Measurements from ENCODE around the gene FCHSD2. TPM values are rescaled to one million over a fixed set of nuclear protein-coding genes. Genes with fewer than 3 reads are reported as not detected.

The FCHSD2 gene
- total and polyA plus RNA-seq, 4 donors = 7.6 to 18.7 (median 9.9) TPM

DNA sequence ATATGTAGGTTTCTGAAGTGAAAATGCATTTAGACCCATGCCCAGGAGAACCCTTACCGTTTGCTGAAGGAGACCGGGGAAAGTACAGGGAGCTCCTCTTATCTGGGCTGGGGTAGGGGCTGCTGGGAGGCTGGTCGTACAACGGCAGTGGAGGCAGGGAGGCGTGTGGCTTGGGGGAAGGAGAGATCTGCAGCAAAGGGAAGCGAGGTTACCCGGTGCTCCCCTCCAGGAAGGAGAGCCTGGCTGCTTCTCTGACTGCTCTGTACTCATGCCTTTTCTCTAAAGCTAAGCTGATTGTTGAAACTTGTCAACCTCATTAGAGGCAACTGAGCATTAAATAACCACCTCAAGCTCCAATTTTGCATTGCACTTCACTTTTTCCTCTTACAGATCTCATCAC lies 300.7 kb downstream of the FCHSD2 start:
- DNase-seq (ENCODE audit: low spot score) = no peak
- H3K9ac ChIP-seq (ENCODE audit: low read depth in 1 of 2, low read length in 2 of 2) = no peak overlapping the region
- TF ChIP-seq GABPA (IDR thresholded peaks at IDR 0.05 in 1 of 2, conservative IDR thresholded peaks at IDR 0.05 in 1 of 2) (no peak), FOXA2 (IDR thresholded peaks at IDR 0.05) (no peak)
- TF ChIP-seq, protein P1, sequence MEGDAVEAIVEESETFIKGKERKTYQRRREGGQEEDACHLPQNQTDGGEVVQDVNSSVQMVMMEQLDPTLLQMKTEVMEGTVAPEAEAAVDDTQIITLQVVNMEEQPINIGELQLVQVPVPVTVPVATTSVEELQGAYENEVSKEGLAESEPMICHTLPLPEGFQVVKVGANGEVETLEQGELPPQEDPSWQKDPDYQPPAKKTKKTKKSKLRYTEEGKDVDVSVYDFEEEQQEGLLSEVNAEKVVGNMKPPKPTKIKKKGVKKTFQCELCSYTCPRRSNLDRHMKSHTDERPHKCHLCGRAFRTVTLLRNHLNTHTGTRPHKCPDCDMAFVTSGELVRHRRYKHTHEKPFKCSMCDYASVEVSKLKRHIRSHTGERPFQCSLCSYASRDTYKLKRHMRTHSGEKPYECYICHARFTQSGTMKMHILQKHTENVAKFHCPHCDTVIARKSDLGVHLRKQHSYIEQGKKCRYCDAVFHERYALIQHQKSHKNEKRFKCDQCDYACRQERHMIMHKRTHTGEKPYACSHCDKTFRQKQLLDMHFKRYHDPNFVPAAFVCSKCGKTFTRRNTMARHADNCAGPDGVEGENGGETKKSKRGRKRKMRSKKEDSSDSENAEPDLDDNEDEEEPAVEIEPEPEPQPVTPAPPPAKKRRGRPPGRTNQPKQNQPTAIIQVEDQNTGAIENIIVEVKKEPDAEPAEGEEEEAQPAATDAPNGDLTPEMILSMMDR (IDR thresholded peaks at IDR 0.05; ENCODE audit: low read depth, low read length, missing input control) = no peak
- H3K9me3 ChIP-seq (ENCODE audit: control insufficient read depth in 4 of 4, low read length in 3 of 4) = no peaks in the 10 kb centered on the region
- H3K4me3 ChIP-seq (ENCODE audit: low read depth in 1 of 3, low read length in 3 of 3) = no peak overlapping the region
- H3K36me3 ChIP-seq (ENCODE audit: control insufficient read depth in 4 of 4, insufficient read depth in 3 of 4, low read depth in 1 of 4, low read length in 3 of 4) = peaks cover 9 to 58% (median 37%) of the 10 kb centered on the region in 4 donors
- no peak overlapping the region for H3K27ac ChIP-seq (ENCODE audit: low read depth in 1 of 2, low read length in 2 of 2)
- H3K4me1 ChIP-seq (ENCODE audit: control insufficient read depth in 4 of 4, insufficient read depth in 4 of 4, low read length in 3 of 4) = no peaks in the 10 kb centered on the region
- no peaks in the 10 kb centered on the region for H3K27me3 ChIP-seq (ENCODE audit: control insufficient read depth in 4 of 4, insufficient read depth in 4 of 4, low read length in 3 of 4)
- WGBS = 91% methylated on average over 7 of the region's 7 CpGs

DNA sequence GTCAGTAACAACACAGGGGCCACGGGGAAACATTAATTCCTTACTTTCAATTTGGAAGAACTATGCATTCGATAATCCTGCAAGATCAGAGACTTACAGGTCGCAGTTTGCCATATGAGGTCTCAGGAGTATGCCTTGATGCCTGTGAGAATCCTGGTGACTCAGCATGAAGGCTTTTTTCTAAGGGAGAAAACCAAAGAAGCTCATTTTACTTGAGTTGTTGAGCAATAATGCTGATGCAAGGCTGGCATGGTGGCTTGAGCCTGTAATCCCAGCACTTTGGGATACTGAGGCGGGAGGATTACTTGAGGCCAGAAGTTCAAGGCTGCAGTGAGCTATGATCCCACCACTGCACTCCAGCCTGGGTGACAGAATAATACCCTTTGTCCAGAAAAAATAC lies 301.3 kb downstream of the FCHSD2 start:
- 95% methylated on average over 4 of the region's 4 CpGs for WGBS
- H3K9me3 ChIP-seq (ENCODE audit: control insufficient read depth in 4 of 4, low read length in 3 of 4) = no peaks in the 10 kb centered on the region
- H3K27me3 ChIP-seq (ENCODE audit: control insufficient read depth in 4 of 4, insufficient read depth in 4 of 4, low read length in 3 of 4) = no peaks in the 10 kb centered on the region
- H3K27ac ChIP-seq (ENCODE audit: low read depth in 1 of 2, low read length in 2 of 2) = no peak overlapping the region
- H3K4me1 ChIP-seq (ENCODE audit: control insufficient read depth in 4 of 4, insufficient read depth in 4 of 4, low read length in 3 of 4) = no peaks in the 10 kb centered on the region
- no peak overlapping the region for H3K9ac ChIP-seq (ENCODE audit: low read depth in 1 of 2, low read length in 2 of 2)
- no peak for DNase-seq (ENCODE audit: low spot score)
- H3K4me3 ChIP-seq (ENCODE audit: low read depth in 1 of 3, low read length in 3 of 3) = no peak overlapping the region
- peaks cover 9 to 58% (median 38%) of the 10 kb centered on the region in 4 donors for H3K36me3 ChIP-seq (ENCODE audit: control insufficient read depth in 4 of 4, insufficient read depth in 3 of 4, low read depth in 1 of 4, low read length in 3 of 4)
- TF ChIP-seq, protein P2, sequence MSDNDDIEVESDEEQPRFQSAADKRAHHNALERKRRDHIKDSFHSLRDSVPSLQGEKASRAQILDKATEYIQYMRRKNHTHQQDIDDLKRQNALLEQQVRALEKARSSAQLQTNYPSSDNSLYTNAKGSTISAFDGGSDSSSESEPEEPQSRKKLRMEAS (IDR thresholded peaks at IDR 0.05) = no peak
- TF ChIP-seq HNF4G (IDR thresholded peaks at IDR 0.05) = no peak
- no peak for TF ChIP-seq RAD21 (IDR thresholded peaks at IDR 0.05)
- TF ChIP-seq, protein P3, sequence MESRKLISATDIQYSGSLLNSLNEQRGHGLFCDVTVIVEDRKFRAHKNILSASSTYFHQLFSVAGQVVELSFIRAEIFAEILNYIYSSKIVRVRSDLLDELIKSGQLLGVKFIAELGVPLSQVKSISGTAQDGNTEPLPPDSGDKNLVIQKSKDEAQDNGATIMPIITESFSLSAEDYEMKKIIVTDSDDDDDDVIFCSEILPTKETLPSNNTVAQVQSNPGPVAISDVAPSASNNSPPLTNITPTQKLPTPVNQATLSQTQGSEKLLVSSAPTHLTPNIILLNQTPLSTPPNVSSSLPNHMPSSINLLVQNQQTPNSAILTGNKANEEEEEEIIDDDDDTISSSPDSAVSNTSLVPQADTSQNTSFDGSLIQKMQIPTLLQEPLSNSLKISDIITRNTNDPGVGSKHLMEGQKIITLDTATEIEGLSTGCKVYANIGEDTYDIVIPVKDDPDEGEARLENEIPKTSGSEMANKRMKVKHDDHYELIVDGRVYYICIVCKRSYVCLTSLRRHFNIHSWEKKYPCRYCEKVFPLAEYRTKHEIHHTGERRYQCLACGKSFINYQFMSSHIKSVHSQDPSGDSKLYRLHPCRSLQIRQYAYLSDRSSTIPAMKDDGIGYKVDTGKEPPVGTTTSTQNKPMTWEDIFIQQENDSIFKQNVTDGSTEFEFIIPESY (IDR thresholded peaks at IDR 0.05) = no peak
- TF ChIP-seq TAF1 (conservative IDR thresholded peaks at IDR 0.05) = no peak
- TF ChIP-seq FOXA1 (IDR thresholded peaks at IDR 0.05) = no peak
- no peak for TF ChIP-seq GABPA (IDR thresholded peaks at IDR 0.05 in 1 of 2, conservative IDR thresholded peaks at IDR 0.05 in 1 of 2)
- TF ChIP-seq, protein P4, sequence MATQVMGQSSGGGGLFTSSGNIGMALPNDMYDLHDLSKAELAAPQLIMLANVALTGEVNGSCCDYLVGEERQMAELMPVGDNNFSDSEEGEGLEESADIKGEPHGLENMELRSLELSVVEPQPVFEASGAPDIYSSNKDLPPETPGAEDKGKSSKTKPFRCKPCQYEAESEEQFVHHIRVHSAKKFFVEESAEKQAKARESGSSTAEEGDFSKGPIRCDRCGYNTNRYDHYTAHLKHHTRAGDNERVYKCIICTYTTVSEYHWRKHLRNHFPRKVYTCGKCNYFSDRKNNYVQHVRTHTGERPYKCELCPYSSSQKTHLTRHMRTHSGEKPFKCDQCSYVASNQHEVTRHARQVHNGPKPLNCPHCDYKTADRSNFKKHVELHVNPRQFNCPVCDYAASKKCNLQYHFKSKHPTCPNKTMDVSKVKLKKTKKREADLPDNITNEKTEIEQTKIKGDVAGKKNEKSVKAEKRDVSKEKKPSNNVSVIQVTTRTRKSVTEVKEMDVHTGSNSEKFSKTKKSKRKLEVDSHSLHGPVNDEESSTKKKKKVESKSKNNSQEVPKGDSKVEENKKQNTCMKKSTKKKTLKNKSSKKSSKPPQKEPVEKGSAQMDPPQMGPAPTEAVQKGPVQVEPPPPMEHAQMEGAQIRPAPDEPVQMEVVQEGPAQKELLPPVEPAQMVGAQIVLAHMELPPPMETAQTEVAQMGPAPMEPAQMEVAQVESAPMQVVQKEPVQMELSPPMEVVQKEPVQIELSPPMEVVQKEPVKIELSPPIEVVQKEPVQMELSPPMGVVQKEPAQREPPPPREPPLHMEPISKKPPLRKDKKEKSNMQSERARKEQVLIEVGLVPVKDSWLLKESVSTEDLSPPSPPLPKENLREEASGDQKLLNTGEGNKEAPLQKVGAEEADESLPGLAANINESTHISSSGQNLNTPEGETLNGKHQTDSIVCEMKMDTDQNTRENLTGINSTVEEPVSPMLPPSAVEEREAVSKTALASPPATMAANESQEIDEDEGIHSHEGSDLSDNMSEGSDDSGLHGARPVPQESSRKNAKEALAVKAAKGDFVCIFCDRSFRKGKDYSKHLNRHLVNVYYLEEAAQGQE (IDR thresholded peaks at IDR 0.05) = no peak
- no peak for TF ChIP-seq EGR1 (IDR thresholded peaks at IDR 0.05; ENCODE audit: low read depth in 2 of 2)
- no peak for TF ChIP-seq NR2F2 (IDR thresholded peaks at IDR 0.05)
- TF ChIP-seq RXRA (IDR thresholded peaks at IDR 0.05) = no peak
- no peak for TF ChIP-seq JUND (IDR thresholded peaks at IDR 0.05)
- TF ChIP-seq, protein P1 (IDR thresholded peaks at IDR 0.05; ENCODE audit: low read depth, low read length, missing input control) = no peak
- TF ChIP-seq, protein P5, sequence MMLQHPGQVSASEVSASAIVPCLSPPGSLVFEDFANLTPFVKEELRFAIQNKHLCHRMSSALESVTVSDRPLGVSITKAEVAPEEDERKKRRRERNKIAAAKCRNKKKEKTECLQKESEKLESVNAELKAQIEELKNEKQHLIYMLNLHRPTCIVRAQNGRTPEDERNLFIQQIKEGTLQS (IDR thresholded peaks at IDR 0.05) = no peak
- no peak for TF ChIP-seq HNF4A (conservative IDR thresholded peaks at IDR 0.05)
- no peak for TF ChIP-seq FOXA2 (IDR thresholded peaks at IDR 0.05)

Measured in liver (tissue), 9 donors.